ENCODE measurements around the gene GREM1. TPM values are rescaled to one million over a fixed set of nuclear protein-coding genes. Genes with fewer than 3 reads are reported as not detected.

Gene GREM1
- total RNA-seq, 1 experiment from 2014 or later = 1.1 TPM

DNA sequence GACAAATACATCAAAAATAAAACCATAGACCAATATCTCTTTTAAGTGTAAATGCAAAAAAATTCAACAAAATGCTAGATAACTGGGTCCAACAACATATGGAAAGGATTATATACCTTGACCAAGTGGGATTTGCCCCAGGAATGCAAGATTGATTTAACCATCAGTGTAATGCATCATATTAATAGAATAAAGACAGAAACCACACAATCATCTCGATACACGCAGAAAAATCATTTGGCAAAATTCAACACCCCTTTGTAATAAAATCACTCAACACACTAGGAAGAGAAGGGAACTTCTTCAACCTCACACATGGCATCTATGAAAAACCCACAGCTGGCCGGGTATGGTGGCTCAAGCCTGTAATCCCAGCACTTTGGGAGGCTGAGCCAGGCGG lies 19.5 kb downstream of the GREM1 start:
- Histone ChIP-seq H3K9ac (ENCODE audit: extremely low read depth, insufficient read length, low read length) (no peak overlapping the region), H3K79me1 (ENCODE audit: insufficient read depth, low read depth, low read length, poor library complexity, severe bottlenecking) (no peaks in the 10 kb centered on the region), H2AK5ac (ENCODE audit: insufficient read length, low read length) (no peak overlapping the region), H2BK5ac (ENCODE audit: insufficient read length, low read length) (no peak overlapping the region), H3K23ac (ENCODE audit: insufficient read length, low read depth, low read length) (no peak overlapping the region), H2BK12ac (ENCODE audit: insufficient read length, low read depth, low read length) (no peak overlapping the region), H2BK120ac (ENCODE audit: low read depth, low read length, poor library complexity, severe bottlenecking) (no peak overlapping the region), H3K14ac (ENCODE audit: insufficient read depth, low read length) (no peak overlapping the region), H3K18ac (ENCODE audit: insufficient read length, low read depth, low read length) (no peak overlapping the region), H3T11ph (ENCODE audit: low read length) (no peak overlapping the region), H3K4me1 (ENCODE audit: insufficient read depth, low read length) (no peaks in the 10 kb centered on the region), H4K91ac (ENCODE audit: insufficient read length, low read depth, low read length) (no peak overlapping the region), H4K8ac (replicated peaks; ENCODE audit: insufficient read length, low read depth, low read length) (no peak overlapping the region), H2AFZ (ENCODE audit: low read length) (no peak overlapping the region), H4K5ac (ENCODE audit: insufficient read length, low read depth, low read length) (no peak overlapping the region), H3K9me3 (ENCODE audit: control insufficient read depth, low read depth, low read length) (no peaks in the 10 kb centered on the region), H3K56ac (ENCODE audit: insufficient read length, low read depth, low read length) (no peak overlapping the region), H3K4me2 (ENCODE audit: insufficient read depth, insufficient read length, low read length) (no peak overlapping the region), H3K27ac (ENCODE audit: insufficient read length, low read depth, low read length) (no peak overlapping the region), H2BK20ac (ENCODE audit: low read depth, low read length, poor library complexity, severe bottlenecking) (no peak overlapping the region), H3K4ac (ENCODE audit: low read depth, low read length) (no peak overlapping the region), H2BK15ac (ENCODE audit: low read depth, low read length) (no peak overlapping the region), H3K23me2 (ENCODE audit: insufficient read length, low read depth, low read length, poor library complexity, severe bottlenecking) (no peaks in the 10 kb centered on the region), H4K20me1 (ENCODE audit: control insufficient read depth, insufficient read depth, insufficient read length) (no peaks in the 10 kb centered on the region), H3K79me2 (ENCODE audit: insufficient read depth, low read length) (no peaks in the 10 kb centered on the region), H3K27me3 (ENCODE audit: insufficient read depth, low read length) (no peaks in the 10 kb centered on the region)
- peaks cover 3 to 7% of the 10 kb centered on the region in 2 experiments; a peak in 4 of 5 replicates for H3K9me3 Mint-ChIP-seq
- H3K36me3 Mint-ChIP-seq (ENCODE audit: insufficient read depth in 1 of 3, low read depth in 3 of 3) = 0 out of 7 replicates have a peak, but pooled peaks cover 0 to 4% (median 0%) of the 10 kb centered on the region in 3 experiments
- no peak overlapping the region for H3K27ac Mint-ChIP-seq
- H3K27me3 Mint-ChIP-seq (ENCODE audit: low read depth) = peaks cover 2% of the 10 kb centered on the region
- no CpG with 5 or more reads among the region's 4 CpGs for WGBS (ENCODE audit: extremely low coverage, insufficient read length, low lambda C conversion rate)
- TF ChIP-seq, protein P1, sequence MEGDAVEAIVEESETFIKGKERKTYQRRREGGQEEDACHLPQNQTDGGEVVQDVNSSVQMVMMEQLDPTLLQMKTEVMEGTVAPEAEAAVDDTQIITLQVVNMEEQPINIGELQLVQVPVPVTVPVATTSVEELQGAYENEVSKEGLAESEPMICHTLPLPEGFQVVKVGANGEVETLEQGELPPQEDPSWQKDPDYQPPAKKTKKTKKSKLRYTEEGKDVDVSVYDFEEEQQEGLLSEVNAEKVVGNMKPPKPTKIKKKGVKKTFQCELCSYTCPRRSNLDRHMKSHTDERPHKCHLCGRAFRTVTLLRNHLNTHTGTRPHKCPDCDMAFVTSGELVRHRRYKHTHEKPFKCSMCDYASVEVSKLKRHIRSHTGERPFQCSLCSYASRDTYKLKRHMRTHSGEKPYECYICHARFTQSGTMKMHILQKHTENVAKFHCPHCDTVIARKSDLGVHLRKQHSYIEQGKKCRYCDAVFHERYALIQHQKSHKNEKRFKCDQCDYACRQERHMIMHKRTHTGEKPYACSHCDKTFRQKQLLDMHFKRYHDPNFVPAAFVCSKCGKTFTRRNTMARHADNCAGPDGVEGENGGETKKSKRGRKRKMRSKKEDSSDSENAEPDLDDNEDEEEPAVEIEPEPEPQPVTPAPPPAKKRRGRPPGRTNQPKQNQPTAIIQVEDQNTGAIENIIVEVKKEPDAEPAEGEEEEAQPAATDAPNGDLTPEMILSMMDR (conservative IDR thresholded peaks at IDR 0.05) = no peak
- no peak for DNase-seq
- no peak overlapping the region for H3K4me3 Mint-ChIP-seq
- peaks cover 5 to 7% of the 10 kb centered on the region in 2 experiments for H3K4me1 Mint-ChIP-seq

Measured in H9 (cell line).